ENCODE results near the gene SLC4A1AP. TPM values are rescaled to one million over a fixed set of nuclear protein-coding genes. Genes with fewer than 3 reads are reported as not detected.

Gene SLC4A1AP
- total RNA-seq, 1 donor from 2014 or later: 17.4 TPM

DNA sequence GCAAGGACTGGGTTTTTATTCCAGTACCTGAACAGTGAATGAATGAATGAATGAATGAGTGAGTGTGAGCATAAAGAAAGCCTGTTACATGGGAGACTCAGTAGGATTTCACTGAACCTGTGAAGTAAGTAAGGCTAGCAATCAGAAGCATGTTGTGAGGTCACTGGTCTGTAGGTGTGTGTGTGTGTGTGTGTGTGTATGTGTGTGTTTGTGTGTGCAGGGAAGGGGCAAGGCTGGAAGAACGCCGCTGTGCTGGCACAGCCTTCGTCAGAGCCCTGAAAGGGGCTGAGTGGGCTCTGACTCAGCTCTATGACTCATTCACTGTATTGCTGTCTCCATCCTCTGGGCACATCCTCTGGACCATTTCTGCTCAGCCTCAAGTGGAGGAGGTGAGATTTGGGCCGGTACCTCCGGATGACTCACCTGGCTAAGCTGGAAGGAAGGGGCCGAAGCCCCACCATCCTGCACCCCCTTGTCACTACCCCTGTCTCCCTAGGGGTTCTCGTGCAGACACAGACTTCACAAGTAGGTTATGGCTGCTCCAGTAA is 56.4 kb downstream of the SLC4A1AP start:
- DNase-seq (ENCODE audit: low spot score): peak; percentile 44

DNA sequence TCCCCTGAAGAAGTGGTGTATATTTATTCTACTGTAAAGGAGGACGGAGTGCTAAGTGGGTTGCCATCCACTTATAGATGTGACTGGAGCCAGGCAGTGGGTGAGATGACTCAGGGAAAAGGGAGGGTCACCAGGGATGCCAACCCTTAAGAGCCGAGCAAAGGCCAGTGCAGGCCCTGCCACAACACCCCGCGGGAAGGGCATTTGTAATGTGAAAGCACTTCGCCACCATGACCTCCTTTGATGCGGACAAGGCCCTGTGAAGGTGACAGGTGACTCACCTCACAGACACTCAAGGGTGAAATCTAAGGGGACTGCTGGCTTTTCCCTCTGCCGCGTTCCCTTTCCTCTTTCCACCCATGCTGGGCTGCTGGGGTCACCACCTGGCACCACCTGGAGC is 57.6 kb downstream of the SLC4A1AP start:
- DNase-seq (ENCODE audit: low spot score): no peak

DNA sequence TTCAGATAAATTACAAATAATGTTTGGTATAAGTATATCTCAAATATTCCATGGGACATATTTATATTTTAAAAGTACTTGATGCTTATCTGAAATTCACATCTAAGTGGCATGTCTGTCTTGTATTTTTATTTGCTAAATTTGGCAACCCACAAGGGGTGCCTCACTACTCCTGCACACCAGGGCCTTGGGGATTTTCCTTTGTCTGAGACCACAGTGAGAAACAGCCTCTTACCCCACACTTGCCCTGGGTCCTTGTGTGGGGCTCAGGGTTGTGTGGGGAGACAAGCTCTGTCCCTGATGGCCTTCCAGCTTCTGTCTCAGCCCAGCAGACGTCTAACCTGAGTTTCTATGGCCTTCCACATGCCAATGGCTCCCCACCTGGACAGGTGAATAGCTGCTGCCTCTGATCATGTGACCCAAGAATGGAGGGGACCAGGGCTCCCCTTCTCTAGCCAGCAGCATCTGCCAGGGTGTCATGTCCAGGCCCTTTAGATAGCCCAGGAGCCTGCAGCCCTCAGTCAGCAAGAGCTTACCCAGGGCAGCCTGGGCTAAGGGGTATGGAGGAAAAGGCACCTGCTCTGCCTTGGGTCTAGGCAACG is 58.3 kb downstream of the SLC4A1AP start:
- no peak for DNase-seq (ENCODE audit: low spot score)

DNA sequence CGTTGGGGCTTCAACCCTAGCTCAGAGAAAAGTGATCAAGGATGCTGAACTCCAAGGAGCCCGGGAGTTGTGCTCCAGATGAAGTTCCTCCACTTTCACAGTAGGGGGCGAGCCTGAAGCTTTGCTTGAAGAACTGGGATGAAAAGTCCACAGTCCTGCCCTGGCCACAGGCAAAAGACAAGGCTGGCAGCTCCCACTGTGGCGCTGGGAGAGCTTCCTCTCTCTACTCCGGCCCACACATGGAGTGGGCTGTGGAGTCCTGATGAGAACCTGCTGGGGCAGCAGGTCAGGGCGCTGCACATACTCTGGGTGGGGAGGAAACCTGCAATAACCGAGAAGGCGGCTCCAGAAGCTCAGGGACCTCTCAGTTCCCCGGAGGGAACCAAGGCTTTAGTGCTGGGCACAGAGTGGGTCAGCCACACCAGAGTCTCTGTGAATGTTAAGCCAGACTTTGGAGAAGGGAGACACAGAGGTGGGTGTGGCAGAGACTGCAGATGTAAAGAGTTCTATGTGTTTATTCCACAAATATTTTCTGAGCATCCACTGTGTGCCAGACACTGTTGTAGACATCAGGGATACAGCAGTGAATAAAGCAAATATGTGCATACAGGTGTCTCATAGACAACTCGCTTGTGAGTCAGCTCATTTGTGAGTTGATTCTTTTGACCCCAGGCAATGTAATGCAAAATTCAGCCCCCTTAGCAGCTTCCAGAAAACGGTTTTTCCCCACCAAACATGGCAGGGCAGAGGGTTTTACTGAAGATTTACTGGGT is 59.9 kb downstream of the SLC4A1AP start:
- DNase-seq (ENCODE audit: low spot score): peak; percentile 74

DNA sequence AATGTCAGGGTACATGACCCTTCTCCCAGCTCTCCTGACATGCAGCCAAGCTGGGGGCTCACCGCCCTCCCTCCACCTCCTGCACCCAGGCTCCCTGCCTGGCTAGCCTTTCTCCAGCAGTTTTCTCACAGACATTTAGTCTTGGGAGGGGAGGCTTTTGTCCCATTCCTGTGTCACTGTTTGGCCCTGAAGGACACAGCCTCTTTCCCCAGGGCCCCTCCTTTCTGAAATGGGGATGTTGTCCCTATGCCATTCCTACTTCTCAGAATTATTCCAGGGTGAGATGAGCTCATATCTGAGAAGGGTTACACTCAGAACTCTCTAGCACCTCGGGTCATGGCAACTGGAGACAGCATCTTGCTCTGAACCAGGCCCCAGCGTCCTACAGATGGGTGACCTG is 60.5 kb downstream of the SLC4A1AP start:
- DNase-seq (ENCODE audit: low spot score): no peak

DNA sequence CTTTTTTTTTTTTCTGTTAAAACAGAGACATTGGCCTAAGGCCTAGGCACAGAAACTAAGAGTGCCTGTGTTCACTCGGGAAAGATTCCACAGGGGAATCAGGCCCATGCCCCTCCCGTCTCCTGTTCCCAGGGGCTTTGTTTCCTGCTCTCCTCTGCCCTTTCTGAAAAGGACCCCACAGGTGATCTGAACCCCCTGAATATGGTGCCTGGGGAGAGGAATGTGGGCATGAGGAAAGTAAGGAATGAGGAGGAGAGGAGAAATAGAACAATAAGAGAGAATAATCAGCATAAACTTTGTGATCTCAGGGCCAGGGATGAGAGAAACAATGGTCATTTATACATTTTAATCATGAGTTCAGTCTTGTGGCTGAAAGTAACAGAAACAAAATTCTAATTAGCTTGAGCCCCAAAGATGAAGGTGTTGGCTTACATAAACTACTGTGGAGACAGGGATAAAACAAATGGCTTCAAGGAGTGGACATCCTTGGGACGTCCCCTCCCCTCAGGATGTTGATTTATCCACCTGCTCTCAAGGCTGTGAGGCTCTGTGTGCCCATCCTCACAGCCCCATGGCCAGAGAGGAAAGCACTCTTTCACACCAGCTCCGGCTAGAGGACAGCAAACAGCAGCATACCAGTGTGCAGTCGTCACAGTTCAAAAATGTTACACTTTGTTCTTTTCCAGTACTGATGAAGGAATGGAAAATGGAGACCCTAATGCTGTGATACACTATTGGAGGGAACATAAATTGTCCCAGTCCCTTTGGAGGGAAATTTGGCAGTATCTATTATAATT is 61.4 kb downstream of the SLC4A1AP start:
- DNase-seq (ENCODE audit: low spot score): no peak

DNA sequence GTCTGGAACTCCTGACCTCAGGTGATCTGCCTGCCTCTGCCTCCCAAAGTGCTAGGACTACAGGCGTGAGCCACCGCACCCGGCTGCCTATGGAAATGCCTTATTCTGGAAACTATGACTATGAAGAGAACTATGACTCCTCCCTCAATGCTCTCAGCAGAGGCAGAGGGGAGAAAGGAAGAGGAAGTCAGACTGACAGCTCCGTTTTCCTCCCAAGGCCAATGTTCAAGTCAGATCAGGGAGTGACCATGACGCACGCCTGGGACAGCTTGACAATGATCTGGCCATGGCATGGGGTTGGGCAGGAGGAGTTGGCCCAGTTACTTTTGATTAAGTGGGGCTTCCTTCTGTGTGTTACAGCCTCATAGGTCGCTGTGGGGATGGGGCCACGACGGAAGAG is 63.6 kb downstream of the SLC4A1AP start:
- DNase-seq (ENCODE audit: low spot score): peak; percentile 66

DNA sequence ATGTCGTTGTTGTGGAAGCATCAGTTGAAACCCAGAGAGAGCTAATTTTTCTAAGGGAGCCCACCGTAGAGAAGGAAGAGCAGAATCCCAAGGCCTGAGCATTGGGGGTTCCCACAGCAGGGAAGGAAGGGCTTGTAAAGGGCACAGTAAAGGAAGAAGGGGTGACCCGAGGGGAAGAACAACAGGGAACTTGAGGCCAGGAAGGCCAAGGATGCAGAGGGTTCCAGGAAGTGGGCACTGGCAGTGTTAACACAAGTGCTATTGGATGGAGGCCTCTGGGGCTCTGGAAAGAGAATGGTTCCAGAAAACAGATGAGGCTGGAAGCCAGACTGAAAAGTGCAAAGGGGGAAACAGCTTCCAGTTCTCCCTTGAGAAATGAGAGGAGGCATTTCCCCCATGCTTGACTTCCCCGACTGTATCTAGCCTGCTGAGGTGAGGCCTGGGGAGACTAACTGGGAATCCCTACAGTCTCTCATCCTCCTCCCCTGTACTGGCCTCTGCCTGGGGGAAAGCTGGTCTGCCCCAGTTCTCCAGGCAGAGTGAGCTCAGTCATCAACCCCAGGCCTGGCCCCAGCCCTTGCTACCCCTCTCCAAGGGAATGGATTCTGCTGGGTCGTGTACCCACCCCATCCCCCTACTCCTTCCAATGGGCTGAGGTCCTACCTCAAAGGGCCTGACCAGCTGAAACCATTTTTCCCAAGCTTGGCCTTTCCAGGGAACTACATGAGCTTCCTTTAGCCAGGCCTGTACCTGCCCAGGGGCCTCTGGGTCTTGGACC is 64.6 kb downstream of the SLC4A1AP start:
- no peak for DNase-seq (ENCODE audit: low spot score)

DNA sequence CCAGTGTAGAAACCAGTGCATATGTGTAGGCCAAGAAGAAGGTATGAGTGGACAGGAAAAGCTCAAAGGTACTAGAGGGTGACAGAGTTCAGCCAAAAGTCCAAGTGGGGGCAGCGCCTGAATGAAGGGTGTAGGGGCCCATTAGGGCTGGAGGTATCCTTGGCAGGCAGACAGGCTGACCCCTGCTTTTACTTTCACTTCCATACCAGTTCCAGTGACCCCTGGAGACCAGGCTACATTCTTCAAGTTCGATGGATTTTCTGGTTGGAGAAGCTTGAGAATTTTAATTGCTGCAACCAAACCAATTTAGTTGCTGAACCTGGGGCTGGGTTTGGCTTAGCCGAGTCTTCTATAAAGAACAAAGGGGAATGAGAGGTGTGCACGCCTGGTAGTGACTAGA is 65.5 kb downstream of the SLC4A1AP start:
- no peak for DNase-seq (ENCODE audit: low spot score)

DNA sequence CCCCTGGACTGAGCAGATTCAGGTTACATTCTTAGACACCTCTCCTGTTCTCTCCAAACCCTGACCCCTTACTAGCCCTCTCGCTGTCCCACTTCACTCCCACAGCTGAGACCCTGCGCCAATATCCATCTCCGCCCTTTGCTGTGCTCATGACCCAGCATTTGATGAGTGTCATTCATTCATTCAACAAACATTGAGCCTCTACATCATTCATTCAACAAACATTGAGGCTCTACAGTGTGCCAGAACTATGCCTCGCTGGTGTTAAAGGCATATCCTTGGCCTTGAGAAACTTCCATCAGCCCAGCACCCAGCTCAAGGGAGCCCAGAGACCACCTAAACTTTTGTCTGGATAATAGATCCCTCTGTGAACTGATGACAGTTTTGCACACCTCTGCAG is 65.9 kb downstream of the SLC4A1AP start:
- no peak for DNase-seq (ENCODE audit: low spot score)

DNA sequence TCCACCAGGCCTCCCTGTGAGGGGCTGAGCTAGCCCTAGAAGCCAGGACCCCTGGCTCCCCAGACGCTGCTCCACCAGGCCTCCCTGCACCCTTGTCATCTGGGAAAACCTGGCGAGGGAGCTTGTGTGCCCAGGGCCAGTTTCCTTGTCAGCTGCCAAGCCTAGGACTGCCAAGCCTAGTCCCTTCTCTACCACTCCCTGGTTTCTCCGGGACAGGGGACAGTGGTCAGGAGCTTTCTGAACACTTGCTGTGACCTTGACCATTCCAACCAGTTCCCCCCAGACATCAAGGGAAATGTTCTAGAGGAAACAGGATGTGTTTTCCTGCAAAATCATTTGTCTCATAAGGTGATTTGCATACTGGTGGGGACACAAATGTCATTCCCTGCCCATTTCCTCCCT is 66.6 kb downstream of the SLC4A1AP start:
- no peak for DNase-seq (ENCODE audit: low spot score)

DNA sequence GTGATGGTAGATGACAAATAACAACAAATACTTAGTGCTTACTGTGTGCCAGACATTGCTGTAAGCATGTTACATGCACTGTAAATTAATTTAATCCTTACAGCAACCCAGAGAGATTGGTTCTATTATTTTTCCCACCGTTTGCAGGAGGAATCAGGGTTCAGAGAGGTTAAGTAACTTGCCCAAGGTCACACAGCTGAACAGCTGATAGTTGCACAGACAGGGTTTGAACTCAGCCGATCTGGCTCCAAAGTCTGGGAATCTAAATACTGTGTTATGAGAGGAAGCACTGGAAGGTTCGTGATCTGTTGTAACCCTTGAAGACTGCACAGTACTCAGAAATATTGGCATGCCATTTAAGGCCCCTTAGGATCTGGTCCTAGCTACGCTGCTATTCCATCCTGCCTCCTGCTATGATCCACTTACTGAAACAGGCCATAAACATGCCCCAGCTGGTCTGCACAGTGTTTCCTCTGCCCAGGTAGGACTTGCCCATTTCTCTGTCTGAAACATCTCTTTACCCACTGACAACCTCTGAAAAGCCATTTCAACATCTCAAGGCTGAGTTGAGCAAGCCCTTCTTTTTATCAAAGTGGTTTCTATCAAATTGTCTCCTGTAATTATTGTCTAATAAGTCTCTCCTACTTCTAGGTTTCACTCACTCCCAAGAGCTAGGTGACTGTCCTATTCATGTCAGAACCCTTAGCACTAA is 67.4 kb downstream of the SLC4A1AP start:
- DNase-seq (ENCODE audit: low spot score): no peak

DNA sequence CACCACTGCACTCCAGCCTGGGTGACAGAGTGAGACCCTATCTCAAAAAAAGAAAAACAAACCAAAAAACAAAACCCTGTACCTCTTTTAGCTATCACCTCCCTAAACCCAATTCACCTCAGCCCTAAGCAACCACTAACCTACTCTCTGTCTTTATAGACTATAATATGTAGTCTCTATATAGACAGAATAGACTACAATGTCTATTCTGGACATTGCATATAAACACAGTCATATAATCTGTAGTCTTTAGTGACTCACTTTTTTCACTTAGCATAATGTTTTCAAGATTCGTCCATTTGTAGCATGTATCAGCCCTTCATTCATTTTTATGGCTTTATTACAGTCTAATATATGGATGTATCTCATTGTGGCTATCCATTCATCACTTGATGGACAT is 70.6 kb downstream of the SLC4A1AP start:
- DNase-seq (ENCODE audit: low spot score): no peak

DNA sequence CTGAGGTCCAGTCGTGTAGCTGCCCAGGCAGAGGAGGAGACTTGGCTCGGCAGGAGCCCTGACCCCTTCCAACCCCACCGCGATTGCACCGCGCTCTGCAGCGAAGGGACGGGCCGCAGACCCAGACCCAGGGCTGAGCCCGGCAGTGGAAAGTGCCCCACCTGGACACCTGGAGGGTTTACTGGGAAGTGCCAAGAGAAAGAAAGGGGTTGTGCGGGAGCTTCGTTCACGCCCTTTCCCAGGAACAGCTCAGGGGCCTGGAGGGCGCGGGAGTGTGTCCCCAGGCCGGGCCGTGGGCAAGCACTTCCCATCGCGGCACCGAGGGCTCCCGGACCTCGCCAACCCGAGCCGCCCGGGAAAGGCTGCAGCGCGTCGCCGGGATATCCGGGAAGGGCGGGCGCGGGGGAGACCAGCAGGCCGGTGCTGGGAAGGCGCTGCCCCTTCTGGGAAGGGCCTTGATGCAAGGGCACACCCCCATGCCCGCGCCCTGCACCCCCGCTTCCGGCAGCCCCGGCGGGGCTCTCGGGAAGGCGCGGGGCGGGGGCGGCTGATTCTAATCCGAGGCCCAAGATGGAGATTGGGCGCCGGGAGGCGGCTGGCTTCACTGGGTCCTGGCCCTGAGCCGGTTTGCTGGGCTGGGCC is 71.7 kb downstream of the SLC4A1AP start:
- peak; percentile 62 for DNase-seq (ENCODE audit: low spot score)

DNA sequence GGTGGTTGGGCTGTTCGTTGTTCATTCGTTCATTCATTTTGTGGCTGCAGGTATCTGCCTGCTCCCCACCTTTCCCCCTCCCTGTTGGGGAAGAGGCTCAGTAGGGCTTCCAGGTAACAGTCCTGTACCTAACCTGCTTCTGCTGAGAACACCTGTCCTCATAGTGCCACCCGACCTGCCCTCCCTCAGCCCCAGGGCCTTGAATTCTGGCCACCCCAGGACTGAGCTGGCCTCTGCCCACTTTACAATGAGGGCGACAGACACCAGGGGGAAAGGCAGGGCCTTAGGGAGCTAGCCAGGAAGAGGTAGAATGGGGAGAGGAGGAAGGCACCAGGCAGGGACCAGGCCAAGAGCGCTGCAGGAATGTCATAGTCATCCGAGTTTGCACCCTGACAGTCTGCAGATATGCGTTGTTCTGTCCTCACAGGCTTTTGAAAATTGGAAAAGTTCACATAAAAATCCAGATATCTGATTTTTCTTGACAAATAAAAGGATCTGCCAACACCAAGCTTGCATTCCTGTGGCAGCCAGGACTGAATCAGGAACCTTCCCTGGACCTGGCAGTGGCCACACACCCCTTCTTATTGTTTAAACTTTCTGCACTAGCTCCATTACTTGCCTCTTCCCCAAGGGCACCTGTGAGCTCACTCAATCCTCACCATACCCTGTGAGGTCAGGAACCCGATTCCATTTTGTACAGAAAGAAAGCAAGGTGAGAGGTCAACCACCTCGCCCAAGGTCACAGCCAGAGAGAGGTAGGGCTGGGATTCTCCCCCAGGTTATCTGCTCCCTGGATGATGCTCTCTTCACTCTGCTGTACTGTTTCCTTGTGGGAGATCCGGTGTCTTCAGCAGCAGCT is 72.6 kb downstream of the SLC4A1AP start:
- DNase-seq (ENCODE audit: low spot score): no peak

DNA sequence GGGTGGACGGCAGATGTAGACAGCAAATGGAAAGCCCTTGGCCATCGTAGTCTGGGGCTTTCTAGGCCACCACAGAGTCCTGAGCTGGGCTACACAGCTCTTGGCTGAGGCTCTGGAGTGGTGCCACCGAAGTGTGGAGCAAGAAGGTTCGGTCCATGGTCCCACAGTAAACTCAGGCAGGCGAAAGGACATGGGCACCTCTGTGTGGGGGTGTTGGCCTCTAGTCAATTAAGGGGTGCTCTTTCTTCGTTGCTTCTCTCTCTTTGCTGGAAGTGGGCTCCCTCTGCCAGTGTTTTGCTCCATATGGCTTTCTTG is 73.2 kb downstream of the SLC4A1AP start:
- DNase-seq (ENCODE audit: low spot score): no peak

DNA sequence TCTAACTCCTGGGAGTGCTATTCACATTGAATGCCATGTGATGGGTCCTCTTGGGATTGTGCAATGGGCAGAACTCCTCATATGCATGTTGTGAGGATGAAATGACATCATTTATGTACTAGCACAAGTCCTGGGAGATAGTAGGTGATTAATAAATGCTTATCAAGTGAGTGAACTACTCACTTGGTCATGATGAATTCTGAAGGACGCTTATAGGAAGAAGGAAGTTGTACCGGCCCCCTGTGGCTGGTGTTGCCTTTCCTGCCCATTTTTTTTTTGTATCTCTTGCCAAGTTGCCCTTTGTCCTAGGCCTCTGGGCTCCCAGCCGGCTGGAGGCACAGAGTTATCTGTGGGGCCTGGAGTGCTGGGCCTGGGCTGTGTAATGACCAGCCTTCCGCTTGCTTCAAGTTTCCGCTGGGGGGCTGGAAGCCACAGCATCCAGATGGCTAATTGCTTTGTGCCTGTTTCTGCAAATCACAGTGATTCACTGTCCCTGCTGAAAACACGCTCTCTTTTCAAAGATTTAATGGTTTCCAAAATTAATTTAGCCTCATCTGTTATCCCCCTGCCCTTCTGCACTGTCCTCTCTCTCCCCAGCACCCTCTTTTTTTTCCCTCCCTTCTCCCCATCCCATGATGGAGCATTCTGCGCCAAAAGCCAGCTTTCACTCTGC is 74.1 kb downstream of the SLC4A1AP start:
- peak; percentile 56 for DNase-seq (ENCODE audit: low spot score)

DNA sequence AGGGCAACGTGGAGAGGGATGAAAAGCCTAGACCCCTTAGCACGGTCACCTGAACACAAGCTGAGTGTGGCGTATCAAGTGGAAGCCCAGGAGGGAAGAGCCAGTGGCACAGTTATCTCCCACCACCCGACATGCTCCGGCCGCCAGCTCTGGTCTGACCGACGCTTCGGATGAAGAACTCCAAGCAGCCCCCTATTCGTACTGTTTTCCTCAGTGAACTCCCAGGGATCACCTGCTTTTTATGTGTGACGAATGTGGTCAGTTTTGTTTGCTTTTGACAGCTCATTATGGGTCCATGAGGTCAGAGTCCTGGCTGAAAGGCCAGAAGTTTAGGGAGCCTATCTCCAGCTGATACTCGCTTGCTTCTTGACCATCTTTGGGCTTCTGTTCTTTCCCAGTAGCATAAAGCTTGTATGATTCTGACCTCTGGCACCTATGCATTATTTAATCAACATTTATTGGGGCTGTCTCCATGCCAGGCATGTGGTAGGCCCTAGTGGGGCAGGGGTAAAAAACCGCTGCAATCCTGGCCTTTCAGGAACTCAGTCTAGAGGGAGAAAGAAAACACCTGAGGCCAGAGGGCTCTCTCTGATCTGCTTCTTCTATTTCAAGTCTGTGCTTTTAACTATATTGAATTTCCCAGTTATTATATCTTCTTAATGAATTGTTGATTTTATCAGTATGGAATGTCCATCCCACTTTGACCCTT is 74.8 kb downstream of the SLC4A1AP start:
- no peak for DNase-seq (ENCODE audit: low spot score)

DNA sequence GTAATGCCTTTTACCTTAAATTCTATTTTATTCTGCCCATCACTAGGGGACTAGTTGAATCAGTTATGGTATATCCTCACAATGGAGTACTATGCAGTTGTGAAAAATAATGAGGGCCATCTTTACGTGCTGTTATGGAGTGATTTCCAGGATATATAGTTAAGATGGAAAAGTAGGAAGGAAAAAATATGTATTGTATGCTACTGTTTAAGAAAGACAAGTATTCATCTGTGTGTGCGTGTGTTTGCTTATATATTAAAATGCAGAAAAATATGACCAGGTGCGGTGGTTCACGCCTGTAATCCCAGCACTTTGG is 75.3 kb downstream of the SLC4A1AP start:
- DNase-seq (ENCODE audit: low spot score): no peak
